Lower leg skin (tissue), 3 donors: ENCODE data around the gene CDH20.

Source experiments
- POLR2A ChIP-seq, 2 donors: fragments of 450-650 bp; IDR thresholded peaks; one replicate each; pipeline ENCODE4 v1.6.1; 2016 to 2017; ENCODE audit warnings: antibody characterized with exemption in 2 of 2, mild to moderate bottlenecking in 1 of 2, moderate library complexity in 1 of 2
- TF ChIP-seq, protein P1 (sequence below), 3 donors: fragments of 450-650 bp; IDR thresholded peaks; one replicate each; pipeline ENCODE4 v1.5.1; 2016; ENCODE audit warnings: antibody characterized with exemption in 3 of 3, mild to moderate bottlenecking in 3 of 3, moderate library complexity in 2 of 3

DNA sequence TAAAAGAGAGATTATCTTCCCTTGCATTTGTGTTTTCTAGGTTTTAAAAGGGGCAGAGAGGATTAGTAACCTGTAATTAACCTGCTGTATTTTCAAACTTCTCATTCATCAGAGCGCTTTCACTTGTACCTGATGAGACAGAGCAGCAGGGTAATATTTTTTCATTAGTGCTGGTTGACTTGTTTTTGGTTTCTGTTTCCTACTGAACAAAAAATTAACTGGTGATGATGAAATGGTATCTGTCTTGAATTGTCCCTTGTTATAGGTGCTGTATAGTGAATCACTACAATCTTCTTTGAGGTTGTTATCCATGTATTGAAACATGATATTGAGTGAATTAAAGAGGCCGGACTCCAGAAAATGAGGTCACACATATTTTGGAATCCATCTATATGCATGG, 37.9 kb downstream of the CDH20 start:
- TF ChIP-seq, protein P1, sequence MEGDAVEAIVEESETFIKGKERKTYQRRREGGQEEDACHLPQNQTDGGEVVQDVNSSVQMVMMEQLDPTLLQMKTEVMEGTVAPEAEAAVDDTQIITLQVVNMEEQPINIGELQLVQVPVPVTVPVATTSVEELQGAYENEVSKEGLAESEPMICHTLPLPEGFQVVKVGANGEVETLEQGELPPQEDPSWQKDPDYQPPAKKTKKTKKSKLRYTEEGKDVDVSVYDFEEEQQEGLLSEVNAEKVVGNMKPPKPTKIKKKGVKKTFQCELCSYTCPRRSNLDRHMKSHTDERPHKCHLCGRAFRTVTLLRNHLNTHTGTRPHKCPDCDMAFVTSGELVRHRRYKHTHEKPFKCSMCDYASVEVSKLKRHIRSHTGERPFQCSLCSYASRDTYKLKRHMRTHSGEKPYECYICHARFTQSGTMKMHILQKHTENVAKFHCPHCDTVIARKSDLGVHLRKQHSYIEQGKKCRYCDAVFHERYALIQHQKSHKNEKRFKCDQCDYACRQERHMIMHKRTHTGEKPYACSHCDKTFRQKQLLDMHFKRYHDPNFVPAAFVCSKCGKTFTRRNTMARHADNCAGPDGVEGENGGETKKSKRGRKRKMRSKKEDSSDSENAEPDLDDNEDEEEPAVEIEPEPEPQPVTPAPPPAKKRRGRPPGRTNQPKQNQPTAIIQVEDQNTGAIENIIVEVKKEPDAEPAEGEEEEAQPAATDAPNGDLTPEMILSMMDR (IDR thresholded peaks at IDR 0.05), result no peak
- no peak for TF ChIP-seq POLR2A (IDR thresholded peaks at IDR 0.05)
